Activated CD4-positive, alpha-beta T cell treated with anti-CD3 and anti-CD28 coated beads for 4 hours (primary cell): Measurements from ENCODE around the gene ZMIZ1.

Experiments used
- DNase-seq, 2 donors: peaks; one replicate each; pipeline ENCODE4 v3.0.0-alpha.2; 2020

The ZMIZ1 gene

GRCh38 chr10:79314761-79315601 lies 246.2 kb downstream of the ZMIZ1 start:
- DNase-seq = no peak

- DNase-seq = no peak
These were observed 246.8 kb downstream of the ZMIZ1 start for GRCh38 chr10:79315602-79315920.

- no peak for DNase-seq
These were observed 248.1 kb downstream of the ZMIZ1 start for GRCh38 chr10:79316671-79317431.

- DNase-seq = no peak
These were observed 249.6 kb downstream of the ZMIZ1 start for GRCh38 chr10:79318369-79318768.

GRCh38 chr10:79319115-79319771 lies 250.5 kb downstream of the ZMIZ1 start:
- DNase-seq = no peak

- DNase-seq = no peak
These were observed 251.6 kb downstream of the ZMIZ1 start for GRCh38 chr10:79320316-79320715.

GRCh38 chr10:79320820-79321493 lies 252.2 kb downstream of the ZMIZ1 start:
- peak; percentile 26 to 30 for DNase-seq

GRCh38 chr10:79321494-79321882 lies 252.7 kb downstream of the ZMIZ1 start:
- DNase-seq = no peak

- DNase-seq = no peak
These were observed 253.2 kb downstream of the ZMIZ1 start for GRCh38 chr10:79321951-79322350.

GRCh38 chr10:79322616-79323543 lies 254.1 kb downstream of the ZMIZ1 start:
- DNase-seq = peak; percentile 72 to 74

GRCh38 chr10:79323602-79324001 lies 254.8 kb downstream of the ZMIZ1 start:
- no peak for DNase-seq

GRCh38 chr10:79324032-79324695 lies 255.4 kb downstream of the ZMIZ1 start:
- DNase-seq = no peak

GRCh38 chr10:79326361-79327089 lies 257.8 kb downstream of the ZMIZ1 start:
- no peak for DNase-seq

GRCh38 chr10:79327090-79327457 lies 258.3 kb downstream of the ZMIZ1 start:
- no peak for DNase-seq

- DNase-seq = no peak
These were observed 259.5 kb downstream of the ZMIZ1 start for GRCh38 chr10:79328147-79328701.

GRCh38 chr10:79328737-79329504 lies 260.2 kb downstream of the ZMIZ1 start:
- no peak for DNase-seq

- DNase-seq = no peak
These were observed 260.8 kb downstream of the ZMIZ1 start for GRCh38 chr10:79329529-79329928.

- DNase-seq = no peak
These were observed 262.5 kb downstream of the ZMIZ1 start for GRCh38 chr10:79331226-79331625.

- DNase-seq = peak; percentile 77 to 86
These were observed 262.9 kb downstream of the ZMIZ1 start for GRCh38 chr10:79331709-79332108.
